CD4-positive, alpha-beta T cell treated with Interleukin-4 for 1 hour (primary cell): ENCODE results near the gene RAMP3.
A peak's percentile ranks its signal among the peaks of the same experiment; 100 is the strongest.

Source experiments
- DNase-seq, 2 donors: peaks; one replicate each; pipeline ENCODE4 v3.0.0-alpha.2; 2020 to 2022

RAMP3 gene

DNA sequence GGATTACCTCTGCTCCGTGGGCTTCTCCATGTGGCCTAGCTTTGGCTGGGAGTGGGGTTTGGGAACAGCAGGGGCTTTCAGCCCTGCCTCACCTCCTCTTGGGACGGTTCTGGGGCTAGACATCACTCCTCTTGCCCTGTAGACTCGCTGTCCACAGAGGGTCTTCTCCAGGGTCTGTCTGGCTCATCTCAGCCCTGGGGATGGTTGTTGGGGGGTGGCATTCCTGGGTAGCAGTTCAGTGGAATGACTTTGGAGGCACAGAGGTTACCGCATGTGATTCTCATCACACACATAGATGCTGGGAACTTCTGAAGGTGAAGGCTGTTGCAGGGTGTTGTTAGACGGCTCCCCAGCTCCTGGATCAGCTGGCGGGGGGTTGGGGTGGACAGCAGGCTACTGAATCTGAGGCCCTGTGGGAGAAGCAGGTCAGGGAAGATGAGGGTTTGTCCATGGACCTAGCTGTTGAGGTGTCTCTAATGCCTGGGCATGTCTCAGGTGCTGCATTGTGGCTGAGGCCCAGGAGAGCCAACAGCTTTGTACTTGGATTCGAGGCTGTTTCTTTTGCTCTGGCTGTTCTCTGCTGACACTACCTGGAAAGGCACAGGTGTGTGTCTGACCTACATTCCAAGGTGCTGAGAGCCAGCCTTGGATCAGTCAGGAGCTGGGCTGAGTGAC is 23.8 kb downstream of the RAMP3 start:
- DNase-seq: no peak

DNA sequence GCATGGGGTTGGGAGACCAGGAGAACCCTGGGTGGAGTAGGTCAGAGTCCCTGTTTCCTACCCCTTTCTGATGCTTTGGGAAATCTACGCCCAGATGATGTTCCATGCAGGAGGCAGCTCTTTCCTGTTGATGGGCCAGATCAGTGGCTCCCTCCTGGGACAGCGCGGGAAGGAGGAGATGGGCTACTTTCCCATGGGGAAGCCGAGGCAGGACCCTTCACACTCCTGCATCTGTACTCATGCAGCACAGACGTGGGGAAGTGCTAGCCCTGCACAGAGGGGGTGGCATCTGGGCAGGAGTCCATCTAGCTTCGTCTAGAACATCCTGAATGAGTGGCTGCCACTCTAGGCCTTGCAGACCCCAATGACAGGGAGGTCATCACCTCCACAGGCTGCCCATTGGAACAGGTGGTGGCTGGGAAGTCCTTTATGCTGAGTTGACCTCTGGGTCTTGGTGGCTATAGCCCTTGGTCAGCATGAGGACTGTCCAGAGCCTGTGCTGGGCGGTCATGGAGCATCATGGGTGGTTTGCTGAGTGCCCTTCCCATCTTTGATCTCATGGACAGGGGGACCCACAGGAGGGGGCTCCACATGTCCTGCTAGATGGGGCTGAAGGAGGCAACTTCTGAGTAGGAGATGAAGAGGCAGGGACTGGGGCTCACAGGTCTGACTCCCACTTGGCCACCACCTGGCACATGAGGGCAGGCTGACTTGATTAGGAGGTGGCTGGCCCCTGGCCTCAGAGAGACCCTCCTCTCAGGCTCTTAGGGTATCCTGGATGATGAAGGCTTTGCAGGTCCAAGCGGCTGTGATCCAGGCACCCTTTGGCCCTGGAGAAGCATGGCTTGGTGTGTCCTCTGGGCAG is 24.6 kb downstream of the RAMP3 start:
- no peak for DNase-seq

DNA sequence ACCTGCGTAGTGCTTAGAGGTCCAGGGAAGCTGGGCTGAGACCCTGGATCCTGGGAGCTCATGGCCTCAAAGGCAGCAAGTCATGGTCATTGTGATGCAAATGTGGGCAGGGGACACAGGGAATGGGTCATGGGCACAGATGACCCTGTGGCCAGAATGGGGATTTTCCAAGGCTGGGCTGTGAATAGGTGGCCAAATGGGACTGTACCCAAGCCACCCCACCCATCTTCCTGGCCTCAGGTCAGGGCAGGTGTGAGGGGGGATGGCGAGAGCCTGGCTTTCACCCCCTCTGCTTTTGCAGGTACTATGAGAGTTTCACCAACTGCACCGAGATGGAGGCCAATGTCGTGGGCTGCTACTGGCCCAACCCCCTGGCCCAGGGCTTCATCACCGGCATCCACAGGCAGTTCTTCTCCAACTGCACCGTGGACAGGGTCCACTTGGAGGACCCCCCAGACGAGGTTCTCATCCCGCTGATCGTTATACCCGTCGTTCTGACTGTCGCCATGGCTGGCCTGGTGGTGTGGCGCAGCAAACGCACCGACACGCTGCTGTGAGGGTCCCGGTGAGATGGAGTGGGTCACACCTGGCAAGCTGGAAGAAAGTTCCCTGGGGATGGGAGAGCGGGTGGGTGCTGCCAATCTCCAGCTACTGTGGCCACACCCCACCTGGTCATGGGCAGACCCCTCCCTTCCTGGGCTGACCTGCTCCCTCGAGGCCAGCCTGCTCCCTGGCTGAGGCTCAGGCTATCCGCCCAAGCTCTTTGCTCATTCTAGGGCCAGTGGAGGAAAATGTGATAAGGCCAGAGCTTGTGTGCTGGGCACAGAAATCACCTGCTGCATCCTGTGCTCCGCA is 25.5 kb downstream of the RAMP3 start:
- no peak for DNase-seq

DNA sequence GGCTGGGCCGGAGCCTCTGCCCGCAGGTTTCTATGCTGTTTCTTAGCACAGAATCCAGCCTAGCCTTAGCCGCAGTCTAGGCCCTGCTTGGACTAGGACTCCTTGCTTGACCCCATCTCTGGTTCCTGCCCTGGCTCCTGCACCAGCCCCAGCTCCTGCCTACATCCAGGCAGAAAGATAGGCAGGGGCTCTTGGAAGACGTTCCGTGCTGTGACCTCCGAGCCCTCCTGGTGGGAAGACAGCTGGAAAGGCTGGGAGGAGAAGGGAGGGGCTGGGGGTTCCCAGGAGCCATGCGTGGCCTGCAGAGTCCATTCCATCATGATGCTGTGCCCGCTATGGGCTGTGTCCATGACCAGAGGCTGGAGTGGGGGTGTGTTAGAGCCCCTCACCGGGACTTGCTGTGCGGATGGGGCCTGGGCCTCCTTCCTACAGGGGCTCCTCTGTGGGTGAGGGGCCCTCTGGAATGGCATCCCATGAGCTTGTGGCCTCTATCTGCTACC is 26.2 kb downstream of the RAMP3 start:
- no peak for DNase-seq

DNA sequence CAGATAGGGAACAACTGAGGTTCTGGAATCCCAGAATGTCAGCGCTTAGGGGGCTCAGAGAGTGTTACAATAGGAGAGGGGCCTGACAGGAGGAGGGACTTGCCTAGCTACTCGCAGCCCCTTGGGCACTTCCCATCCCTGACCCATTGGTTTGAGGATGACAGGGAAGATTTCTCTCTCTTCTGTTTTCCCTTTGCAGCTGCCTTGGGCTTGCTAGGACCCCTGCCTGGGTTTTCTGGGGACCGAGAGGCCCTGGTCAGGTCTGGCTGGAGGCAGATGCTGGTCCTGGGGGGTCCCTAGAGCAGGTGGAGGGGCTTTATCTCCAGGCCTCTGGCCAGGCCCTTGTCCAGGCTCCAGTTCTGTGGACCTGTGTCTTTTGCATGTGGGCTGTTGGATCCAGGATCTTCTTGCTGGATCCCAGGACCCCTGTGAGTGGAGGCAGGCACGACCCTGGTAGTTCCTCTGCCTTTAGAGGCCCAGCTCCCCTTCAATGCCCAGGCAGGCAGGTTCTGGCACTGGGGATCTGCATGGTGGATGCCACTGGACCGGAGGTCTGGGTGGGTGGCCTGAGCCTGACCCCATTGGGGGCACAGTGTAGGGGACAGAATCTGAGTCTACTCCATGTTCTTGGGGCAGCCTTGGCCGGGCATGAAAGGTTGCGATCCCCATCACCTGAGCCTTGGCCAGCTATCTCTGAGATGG is 26.9 kb downstream of the RAMP3 start:
- no peak for DNase-seq

DNA sequence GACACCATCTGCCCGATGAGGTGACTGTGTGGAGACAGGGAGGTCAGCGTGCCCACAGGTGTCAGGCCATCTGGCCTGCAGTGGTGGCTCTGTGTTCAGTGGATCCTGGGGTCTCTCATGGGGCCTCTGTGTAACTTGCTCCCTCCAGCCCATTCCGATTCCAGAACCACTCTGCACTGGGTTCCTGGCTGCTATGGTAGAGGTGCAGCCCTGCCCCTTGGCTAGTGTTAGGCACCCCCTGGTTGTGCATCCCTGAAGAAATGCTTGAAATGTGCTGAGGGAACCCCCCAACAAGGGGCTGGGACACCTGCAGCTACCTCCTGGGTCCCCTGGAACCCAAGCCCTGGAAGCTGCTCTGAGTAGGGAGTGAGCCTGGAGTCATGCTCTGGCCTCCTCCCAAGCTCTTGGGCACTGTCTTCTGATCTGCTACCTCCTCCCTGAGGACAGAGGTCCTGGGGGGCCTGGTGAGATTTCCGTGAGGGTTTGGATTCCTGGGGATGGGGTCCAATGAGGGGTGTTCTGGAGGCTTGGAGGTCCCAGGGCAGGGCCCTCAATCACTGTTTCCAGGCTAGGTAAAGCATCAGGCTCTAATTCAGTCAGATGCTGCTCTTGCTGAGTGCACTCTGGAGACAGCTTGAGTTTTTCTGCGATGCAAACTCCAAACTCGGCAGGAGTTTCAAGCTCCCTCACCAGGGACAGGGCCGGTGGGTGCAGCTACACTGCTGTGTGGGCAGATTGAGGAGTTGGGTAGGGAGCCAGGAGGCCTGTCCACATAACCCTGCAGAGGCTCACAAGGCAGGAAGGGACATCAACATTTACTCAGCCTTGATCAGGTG is 27.7 kb downstream of the RAMP3 start:
- no peak for DNase-seq

DNA sequence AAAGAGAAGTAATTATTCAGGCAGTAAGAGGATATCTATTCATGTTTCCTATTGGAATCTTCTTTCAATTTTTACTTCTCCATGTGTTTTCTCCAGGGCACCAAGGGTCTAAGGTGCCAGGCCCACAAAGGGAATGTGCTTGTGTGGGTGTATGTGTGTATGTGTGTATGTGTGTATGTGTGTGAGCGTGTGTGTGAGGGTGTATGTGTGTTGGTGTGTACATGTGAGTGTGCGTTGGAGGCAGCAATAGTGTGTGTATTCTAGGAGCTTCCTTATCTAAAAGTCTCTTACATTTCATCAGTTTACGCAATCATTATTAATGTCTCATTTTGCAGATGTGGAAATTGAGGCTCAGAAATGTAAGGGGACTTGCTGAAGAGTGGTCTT is 28.3 kb downstream of the RAMP3 start:
- no peak for DNase-seq

DNA sequence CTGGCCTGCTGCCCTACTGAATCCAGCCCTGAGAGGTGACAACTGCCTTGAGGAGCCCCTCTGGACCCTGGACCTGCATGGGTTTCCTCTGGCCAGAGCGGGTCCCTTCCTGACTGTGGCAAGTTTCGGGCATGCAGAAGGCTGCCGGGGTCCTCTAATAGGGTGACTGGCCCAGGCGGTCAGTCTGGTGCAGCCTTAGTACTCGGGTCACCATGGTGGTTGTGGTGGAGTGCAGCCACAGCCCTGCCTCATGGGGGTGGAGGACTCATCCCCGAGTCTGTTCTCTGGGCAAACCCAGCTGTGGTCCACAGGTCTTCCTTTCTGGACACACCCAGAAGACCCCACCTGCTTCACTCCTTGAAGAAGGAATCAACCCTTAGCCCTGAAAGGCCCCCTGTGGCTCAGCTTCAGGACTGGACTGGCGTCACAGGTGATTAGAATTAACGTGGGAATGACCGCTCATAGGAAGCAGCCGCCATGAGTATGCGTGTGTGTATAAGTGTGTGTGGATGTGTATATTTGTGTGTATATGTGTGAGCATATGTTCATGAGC is 28.7 kb downstream of the RAMP3 start:
- DNase-seq: no peak

DNA sequence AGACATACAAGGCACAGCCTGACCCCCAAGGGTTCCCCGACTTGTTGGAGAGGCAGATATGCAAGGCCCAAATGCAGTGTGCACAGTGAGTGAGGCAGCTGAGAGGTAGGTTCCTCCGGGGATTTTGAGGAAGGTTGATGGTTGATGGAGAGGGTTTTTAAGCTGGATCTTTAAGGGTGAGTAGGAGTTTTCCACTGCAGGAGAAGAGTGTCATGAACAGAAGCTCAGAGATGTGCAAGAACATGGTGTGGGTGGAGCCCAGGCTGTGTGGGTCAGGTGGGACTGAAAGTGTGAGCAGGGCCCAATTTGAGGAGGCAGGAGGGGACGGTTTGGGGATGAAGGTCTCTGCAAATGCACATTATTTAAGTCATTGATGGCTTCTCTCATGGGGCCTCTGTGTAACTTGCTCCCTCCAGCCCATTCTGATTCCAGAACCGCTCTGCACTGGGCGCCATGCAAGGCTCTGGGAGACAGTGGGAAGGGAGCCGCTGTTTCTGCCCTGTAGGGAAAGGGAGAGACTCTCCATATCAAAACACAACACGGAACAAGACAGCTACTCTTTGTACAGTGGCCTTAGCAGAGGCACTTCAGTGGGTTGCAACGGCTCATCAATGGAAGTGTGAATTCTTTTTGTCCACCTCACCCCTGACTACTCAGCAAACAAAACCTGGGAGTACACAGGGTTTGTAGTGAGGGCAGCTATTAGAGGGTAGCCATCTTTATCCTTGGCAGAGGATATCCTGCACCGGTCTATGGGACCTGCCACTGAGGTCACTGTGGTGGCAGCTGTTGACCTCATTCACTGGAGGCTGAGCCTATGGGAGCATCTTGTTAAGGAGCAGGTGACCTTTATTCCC is 29.7 kb downstream of the RAMP3 start:
- DNase-seq: peak in 1 of 2 donors; percentile 8

DNA sequence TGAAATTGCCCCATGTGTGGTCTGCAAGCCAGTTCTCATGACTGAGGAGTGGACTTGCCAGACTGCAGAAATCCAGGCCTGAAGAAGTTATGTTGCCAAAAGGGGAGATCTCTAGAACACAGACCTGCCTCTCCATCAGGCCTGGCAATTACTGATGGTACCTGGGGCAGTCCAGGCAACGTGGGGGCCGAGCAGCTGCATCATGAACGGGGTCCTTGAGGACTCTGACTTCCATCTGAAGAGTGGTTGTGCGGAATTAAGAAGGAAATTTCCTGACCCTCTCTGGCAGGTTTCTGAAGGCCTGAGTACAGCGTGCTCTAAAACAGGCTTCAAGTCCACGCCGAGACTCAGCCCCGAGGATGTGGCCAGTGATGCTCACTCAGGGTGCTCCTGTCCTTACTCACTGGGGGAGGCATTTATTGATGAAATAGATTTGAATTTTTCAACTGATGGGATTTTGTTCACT is 30.4 kb downstream of the RAMP3 start:
- DNase-seq: no peak

DNA sequence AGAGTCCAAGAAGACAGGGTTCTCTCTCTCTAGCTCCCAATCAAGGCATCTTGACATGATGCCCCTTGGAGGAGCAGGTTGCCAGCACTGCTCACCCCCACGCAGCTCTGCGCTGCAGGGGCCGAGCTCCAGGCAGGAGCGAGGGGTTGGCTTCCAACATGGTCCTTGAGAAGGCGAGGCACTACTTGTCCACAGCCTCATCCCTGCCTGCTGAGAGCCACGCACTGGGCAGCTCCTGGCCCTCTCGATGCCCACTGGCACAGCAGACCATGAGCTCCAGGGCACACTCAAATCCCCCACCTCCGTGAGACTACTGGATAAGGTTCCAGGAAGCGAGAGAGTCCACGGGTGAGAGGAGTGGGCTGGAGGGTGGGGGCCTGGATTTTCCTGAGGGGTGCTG is 31.1 kb downstream of the RAMP3 start:
- DNase-seq: peak in 1 of 2 donors; percentile 5

DNA sequence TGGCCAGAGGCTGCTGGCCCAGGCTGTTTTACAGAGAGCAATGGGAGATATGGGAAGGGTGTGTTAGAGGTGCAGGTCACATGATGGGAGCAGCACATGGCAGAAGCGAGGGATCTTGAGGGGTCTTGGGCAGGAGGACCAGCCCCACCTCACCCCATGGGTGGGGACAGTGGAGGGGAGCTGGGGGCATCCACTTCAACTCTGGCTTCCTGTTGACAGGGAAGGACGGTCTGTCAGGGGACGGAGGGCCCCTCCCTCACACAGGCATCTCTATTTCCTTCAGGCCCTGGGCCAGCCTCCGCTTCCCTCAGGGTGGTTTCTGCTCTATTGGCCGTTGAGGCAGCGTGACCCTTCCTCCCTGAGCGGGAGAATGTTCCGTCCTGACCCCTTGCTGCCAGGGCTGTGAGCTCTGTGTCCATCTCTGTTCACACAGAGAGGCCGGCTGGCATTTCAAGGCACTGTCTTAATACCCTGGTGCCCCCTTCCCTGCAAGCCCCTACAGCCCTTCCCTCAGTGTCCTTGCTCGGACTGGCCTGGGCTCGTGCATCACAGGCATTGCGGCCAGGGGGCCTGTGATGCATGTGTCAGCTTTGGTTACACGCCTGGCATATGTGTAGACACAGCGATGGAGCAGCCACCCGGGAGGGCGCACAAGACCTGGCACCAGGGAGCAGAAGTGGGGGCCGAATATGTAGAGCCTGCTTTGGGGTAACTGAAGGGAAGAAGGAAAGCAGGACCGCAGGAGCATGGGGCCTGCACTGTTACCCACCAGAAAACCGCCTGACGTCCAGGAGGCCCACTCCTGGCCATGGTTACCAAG is 31.8 kb downstream of the RAMP3 start:
- peak in 1 of 2 donors; percentile 7 for DNase-seq

DNA sequence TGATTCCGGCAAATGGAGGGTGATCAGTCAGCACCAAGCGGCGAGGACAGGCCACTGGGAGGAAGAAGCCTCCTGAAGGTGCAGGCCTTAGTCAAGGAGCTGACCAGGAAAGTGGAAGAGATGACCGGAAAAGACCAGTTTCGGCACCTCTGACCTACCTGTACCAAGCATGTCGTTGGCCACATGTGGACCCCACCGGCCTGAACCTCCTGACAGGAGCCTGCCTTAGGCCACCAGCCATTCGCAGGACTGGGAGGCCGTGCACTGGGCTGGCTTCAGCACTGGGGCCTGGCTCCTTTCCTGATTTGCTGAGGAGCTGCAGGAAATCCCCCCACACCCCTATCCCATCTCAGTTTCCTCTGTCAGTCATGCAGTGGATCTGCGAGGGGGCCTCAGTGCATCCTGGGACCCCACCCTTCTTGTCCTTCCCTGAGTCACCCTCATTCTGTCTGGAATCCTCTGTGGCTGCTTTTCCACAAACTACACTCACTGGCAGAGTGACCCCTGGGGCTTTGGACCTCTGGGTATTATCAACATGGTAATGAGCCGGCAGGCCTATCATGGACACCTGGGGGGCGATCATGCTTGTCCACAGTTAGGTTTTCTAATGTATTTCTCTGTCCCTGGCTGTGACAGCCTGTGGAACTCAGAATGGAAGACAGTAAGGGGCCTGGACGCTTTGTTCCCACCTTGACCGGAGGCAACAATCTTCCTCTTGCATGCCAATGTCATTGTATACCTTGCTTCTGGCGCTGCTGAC is 33.0 kb downstream of the RAMP3 start:
- no peak for DNase-seq

DNA sequence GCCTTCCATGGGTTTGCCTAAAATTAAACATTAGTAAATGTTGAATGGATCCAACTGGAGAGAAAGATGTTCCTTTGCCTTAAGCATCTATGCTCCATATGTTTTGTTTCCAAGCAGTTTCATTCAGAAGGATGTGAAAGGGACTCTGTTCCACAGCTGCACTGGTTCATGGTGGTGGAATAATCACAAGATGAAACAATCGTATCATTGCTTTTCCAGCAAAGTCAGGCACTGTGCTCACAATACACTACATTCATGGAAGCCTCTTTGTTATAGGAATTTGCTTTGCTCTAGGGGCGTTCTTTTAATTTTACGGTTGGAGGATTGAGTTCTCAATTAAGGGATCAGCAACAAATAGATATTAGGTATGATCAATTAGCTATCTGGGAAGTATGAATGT is 33.8 kb downstream of the RAMP3 start:
- DNase-seq: no peak

DNA sequence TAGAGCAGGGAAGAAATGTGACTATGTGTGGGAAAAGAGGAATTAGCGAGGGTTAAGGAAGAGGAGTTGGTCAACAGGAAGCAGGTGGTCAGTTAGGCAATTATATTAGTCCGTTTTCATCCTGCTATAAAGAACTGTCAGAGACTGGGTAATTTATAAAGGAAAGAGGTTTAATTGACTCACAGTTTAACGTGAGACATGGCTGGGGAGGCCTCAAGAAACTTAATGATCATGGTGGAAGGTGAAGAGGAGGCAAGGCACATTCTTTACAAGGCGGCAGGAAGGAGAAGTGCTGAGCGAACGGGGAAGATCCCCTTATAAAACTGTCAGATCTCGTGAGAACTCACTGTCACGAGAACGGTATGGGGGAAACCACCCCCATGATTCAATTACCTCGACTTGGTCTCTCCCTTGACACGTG is 35.0 kb downstream of the RAMP3 start:
- DNase-seq: peak in 1 of 2 donors; percentile 24

DNA sequence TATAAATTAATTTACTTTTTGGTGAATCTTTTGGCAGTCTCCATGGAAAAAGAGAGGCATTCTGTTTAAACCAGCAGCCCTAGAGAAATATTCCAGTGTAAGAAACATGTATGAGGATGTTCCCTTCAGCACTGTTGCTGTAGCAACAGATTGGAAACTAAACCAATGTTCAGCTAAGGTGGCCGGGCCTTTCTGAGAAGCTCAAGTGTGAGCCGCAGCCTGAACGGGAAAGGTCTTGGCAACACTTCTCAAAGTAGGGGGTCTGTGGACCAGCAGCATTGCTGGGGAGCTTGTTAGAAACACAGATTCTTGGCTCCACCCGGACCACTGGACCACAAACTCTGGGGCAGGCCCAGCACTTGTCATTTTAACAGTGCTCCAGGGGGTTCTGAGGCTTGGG is 36.2 kb downstream of the RAMP3 start:
- no peak for DNase-seq

DNA sequence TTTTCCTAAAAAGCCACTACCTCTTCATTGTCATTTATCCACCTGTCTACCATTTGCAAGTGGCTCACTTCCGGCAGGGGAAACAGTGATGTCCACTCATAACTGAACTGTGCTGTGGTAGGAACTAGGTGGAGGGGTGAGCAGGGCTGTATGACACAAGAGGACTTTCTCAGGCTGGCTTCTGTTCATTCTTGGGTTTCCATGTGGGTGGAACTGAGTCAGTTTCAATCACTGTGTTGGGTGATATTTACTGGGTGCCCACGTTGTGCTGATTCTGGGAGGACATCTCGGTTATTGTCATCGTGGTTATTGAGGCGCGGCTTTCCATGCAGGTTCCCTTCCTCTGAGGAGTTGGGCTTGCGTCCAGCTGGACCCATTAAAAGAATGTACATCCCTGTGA is 38.8 kb downstream of the RAMP3 start:
- no peak for DNase-seq

DNA sequence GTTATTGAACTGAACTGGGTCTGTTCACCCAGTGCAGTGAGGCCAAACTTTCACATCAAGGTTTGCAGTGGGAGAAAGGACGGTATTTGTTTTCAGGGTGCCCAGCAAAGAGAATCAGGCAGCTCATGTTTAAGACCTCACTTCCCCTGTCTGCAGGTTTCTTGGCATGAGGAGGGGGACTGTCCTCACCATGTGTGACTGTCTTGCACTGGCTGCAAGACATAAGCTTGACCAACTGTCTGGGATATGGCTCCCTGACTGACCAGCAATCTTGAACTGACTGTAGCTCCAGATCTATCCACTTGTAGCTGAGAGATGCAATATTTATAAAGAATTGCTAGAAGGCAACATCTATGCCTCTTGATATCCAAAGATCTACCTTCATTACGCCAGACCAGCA is 39.9 kb downstream of the RAMP3 start:
- no peak for DNase-seq

DNA sequence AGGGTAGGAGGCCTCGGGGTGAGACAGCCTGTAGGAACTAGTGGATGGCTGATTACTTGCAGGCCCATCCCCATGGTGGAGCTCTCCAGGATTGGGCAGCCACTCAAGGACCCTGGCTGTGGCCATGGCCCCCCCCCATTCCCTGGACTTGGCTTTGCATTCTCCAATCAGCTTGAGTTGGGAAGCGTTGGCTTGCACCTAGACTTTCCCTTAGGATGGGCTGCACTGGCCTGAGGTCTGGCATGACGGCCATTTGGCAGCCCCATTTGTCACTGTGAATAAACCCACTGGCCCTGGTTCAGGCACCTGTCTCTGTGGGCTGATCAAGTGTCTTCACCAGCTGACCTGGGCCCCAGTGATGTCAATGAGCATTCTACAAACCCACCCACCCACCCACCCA is 41.4 kb downstream of the RAMP3 start:
- no peak for DNase-seq
